ENCODE measurements around the gene IFT88.

IFT88 gene

GRCh38 chr13:20667857-20668437, 101.0 kb downstream of the IFT88 start:
- no peak for TF ChIP-seq NFIC (IDR thresholded peaks at IDR 0.05)
- TF ChIP-seq CEBPB (IDR thresholded peaks at IDR 0.05), result no peak
- no peak for TF ChIP-seq ZBTB7A (IDR thresholded peaks at IDR 0.05; ENCODE audit: low read depth)
- no peak for TF ChIP-seq YY1 (IDR thresholded peaks at IDR 0.05; ENCODE audit: low read depth)
- TF ChIP-seq FOXM1 (IDR thresholded peaks at IDR 0.05; ENCODE audit: borderline replicate concordance, low read depth), result no peak
- no peak for TF ChIP-seq MAX (IDR thresholded peaks at IDR 0.05)
- TF ChIP-seq USF1 (IDR thresholded peaks at IDR 0.05), result no peak

- TF ChIP-seq CEBPB (IDR thresholded peaks at IDR 0.05) (no peak), TAF1 (IDR thresholded peaks at IDR 0.05; ENCODE audit: low read depth) (no peak)
These were observed 102.2 kb downstream of the IFT88 start for GRCh38 chr13:20669162-20669561.

- TF ChIP-seq TEAD4 (IDR thresholded peaks at IDR 0.05), result no peak
- TF ChIP-seq RAD21 (IDR thresholded peaks at IDR 0.05; ENCODE audit: low read depth), result no peak
- TF ChIP-seq EP300 (IDR thresholded peaks at IDR 0.05; ENCODE audit: borderline replicate concordance), result no peak
- TF ChIP-seq TAF1 (IDR thresholded peaks at IDR 0.05; ENCODE audit: low read depth), result no peak
- no peak for TF ChIP-seq EGR1 (IDR thresholded peaks at IDR 0.05)
- no peak for TF ChIP-seq USF1 (IDR thresholded peaks at IDR 0.05)
- TF ChIP-seq NFIC (IDR thresholded peaks at IDR 0.05), result no peak
- no peak for TF ChIP-seq TCF12 (IDR thresholded peaks at IDR 0.05; ENCODE audit: low read depth)
- TF ChIP-seq REST (IDR thresholded peaks at IDR 0.05; ENCODE audit: low read depth), result no peak
- no peak for TF ChIP-seq CEBPB (IDR thresholded peaks at IDR 0.05)
- TF ChIP-seq CREB1 (IDR thresholded peaks at IDR 0.05; ENCODE audit: low read depth), result no peak
These were observed 104.8 kb downstream of the IFT88 start for GRCh38 chr13:20671789-20672188.

GRCh38 chr13:20672772-20673171, 105.8 kb downstream of the IFT88 start:
- TF ChIP-seq REST (IDR thresholded peaks at IDR 0.05; ENCODE audit: low read depth) (no peak), FOXM1 (IDR thresholded peaks at IDR 0.05; ENCODE audit: borderline replicate concordance, low read depth) (no peak), ZBTB7A (IDR thresholded peaks at IDR 0.05; ENCODE audit: low read depth) (no peak), TAF1 (IDR thresholded peaks at IDR 0.05; ENCODE audit: low read depth) (no peak), TEAD4 (IDR thresholded peaks at IDR 0.05) (no peak), MAX (IDR thresholded peaks at IDR 0.05) (no peak), NFIC (IDR thresholded peaks at IDR 0.05) (no peak), EGR1 (IDR thresholded peaks at IDR 0.05) (no peak), EP300 (IDR thresholded peaks at IDR 0.05; ENCODE audit: borderline replicate concordance) (no peak), RAD21 (IDR thresholded peaks at IDR 0.05; ENCODE audit: low read depth) (no peak), CREB1 (IDR thresholded peaks at IDR 0.05; ENCODE audit: low read depth) (no peak), CEBPB (IDR thresholded peaks at IDR 0.05) (no peak), TCF12 (IDR thresholded peaks at IDR 0.05; ENCODE audit: low read depth) (no peak), YY1 (IDR thresholded peaks at IDR 0.05; ENCODE audit: low read depth) (no peak), USF1 (IDR thresholded peaks at IDR 0.05) (no peak)

GRCh38 chr13:20673715-20674114, 106.8 kb downstream of the IFT88 start:
- TF ChIP-seq EGR1 (IDR thresholded peaks at IDR 0.05) (no peak), MAX (IDR thresholded peaks at IDR 0.05) (no peak), ZBTB7A (IDR thresholded peaks at IDR 0.05; ENCODE audit: low read depth) (no peak), REST (IDR thresholded peaks at IDR 0.05; ENCODE audit: low read depth) (no peak), TEAD4 (IDR thresholded peaks at IDR 0.05) (no peak), YY1 (IDR thresholded peaks at IDR 0.05; ENCODE audit: low read depth) (no peak), USF1 (IDR thresholded peaks at IDR 0.05) (no peak), FOXM1 (IDR thresholded peaks at IDR 0.05; ENCODE audit: borderline replicate concordance, low read depth) (no peak), TAF1 (IDR thresholded peaks at IDR 0.05; ENCODE audit: low read depth) (no peak), CEBPB (IDR thresholded peaks at IDR 0.05) (no peak), TCF12 (IDR thresholded peaks at IDR 0.05; ENCODE audit: low read depth) (no peak)

Data from Ishikawa (cell line).